Measurements from ENCODE around the gene SOX6.
"Not testable (repeated sequence)": the region's sequence is repeated elsewhere in the genome, so short reads cannot be mapped to it uniquely, and the experiment has no call there.

Gene SOX6

GRCh38 chr11:16151138-16151537 lies 205.2 kb downstream of the SOX6 start:
- TF ChIP-seq, protein P1, sequence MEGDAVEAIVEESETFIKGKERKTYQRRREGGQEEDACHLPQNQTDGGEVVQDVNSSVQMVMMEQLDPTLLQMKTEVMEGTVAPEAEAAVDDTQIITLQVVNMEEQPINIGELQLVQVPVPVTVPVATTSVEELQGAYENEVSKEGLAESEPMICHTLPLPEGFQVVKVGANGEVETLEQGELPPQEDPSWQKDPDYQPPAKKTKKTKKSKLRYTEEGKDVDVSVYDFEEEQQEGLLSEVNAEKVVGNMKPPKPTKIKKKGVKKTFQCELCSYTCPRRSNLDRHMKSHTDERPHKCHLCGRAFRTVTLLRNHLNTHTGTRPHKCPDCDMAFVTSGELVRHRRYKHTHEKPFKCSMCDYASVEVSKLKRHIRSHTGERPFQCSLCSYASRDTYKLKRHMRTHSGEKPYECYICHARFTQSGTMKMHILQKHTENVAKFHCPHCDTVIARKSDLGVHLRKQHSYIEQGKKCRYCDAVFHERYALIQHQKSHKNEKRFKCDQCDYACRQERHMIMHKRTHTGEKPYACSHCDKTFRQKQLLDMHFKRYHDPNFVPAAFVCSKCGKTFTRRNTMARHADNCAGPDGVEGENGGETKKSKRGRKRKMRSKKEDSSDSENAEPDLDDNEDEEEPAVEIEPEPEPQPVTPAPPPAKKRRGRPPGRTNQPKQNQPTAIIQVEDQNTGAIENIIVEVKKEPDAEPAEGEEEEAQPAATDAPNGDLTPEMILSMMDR (conservative IDR thresholded peaks at IDR 0.05; ENCODE audit: low read depth, low read length) = no peak
- no peak overlapping the region for H3K4me3 ChIP-seq (ENCODE audit: low read length)
- DNase-seq (ENCODE audit: low read depth) = no peak

- H3K4me3 ChIP-seq (ENCODE audit: low read length) = no peak overlapping the region
- DNase-seq (ENCODE audit: low read depth) = no peak
- TF ChIP-seq, protein P1 (conservative IDR thresholded peaks at IDR 0.05; ENCODE audit: low read depth, low read length) = no peak
Observed at GRCh38 chr11:16149476-16149875, 206.9 kb downstream of the SOX6 start.

DNA sequence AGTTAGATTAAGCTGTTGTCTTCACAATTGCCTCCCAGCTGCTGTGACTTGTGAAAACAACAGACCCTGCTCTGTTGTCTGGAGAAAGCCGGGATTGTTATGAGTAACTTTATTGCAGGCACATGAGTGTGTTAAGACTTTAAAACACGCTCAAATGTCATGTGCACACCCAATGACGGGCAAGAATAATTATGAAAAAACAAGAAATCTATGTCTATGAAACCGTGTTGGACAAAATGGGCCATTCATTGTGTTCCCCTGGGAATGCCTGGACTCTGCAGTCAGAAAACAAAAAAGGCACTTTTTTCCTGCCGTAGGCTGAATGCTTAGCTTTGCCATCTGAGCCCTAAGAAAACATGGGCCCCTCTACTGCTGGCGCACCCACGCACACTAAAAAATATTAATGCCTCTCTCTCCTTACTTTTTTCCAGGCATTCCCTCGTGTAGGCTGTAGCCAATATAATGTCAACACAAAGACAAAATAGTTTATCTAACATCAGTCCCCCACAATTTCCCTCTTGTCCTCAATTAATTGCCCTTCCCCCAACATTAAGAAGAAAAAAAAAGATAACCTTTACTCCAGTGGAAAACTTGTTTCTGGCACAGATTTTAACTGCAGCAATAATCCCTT lies 207.9 kb downstream of the SOX6 start:
- TF ChIP-seq, protein P1 (conservative IDR thresholded peaks at IDR 0.05; ENCODE audit: low read depth, low read length) = no peak
- H3K4me3 ChIP-seq (ENCODE audit: low read length) = peak overlapping the region; percentile 7
- DNase-seq (ENCODE audit: low read depth) = peak; percentile 59

GRCh38 chr11:16146980-16147379 lies 209.4 kb downstream of the SOX6 start:
- DNase-seq (ENCODE audit: low read depth); H3K4me3 ChIP-seq (ENCODE audit: low read length): not testable (repeated sequence)

DNA sequence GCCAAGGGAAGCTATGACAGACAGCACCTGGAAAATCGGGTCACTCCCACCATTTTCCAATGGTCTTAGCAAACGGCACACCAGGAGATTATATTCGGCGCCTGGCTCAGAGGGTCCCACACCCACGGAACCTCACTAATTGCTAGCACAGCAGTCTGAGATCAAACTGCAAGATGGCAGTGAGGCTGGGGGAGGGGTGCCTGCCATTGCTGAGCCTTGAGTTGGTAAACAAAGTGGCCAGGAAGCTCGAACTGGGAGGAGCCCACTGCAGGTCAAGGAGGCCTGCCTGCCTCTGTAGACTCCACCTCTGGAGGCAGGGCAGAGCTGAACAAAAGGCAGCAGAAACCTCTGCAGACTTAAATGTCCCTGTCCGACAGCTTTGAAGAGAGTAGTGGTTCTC lies 214.7 kb downstream of the SOX6 start:
- H3K4me3 ChIP-seq (ENCODE audit: low read length); DNase-seq (ENCODE audit: low read depth): not testable (repeated sequence)

DNA sequence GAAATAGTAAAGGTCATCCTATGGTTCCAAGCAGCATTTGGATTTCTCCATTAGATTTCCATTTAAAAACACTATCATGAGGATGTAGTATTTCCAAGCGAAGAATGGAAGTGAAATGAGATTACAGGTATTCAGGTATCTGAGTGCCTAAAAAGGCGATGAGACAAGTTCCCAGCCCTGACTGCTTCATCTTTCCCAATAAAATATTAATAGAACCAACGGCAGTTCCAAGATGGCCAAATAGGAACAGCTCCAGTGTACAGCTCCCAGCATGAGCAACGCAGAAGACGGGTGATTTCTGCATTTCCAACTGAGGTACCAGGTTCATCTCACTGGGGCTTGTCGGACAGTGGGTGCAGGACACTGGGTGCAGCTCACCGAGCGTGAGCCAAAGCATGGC lies 215.2 kb downstream of the SOX6 start:
- DNase-seq (ENCODE audit: low read depth) = not testable (repeated sequence)

DNA sequence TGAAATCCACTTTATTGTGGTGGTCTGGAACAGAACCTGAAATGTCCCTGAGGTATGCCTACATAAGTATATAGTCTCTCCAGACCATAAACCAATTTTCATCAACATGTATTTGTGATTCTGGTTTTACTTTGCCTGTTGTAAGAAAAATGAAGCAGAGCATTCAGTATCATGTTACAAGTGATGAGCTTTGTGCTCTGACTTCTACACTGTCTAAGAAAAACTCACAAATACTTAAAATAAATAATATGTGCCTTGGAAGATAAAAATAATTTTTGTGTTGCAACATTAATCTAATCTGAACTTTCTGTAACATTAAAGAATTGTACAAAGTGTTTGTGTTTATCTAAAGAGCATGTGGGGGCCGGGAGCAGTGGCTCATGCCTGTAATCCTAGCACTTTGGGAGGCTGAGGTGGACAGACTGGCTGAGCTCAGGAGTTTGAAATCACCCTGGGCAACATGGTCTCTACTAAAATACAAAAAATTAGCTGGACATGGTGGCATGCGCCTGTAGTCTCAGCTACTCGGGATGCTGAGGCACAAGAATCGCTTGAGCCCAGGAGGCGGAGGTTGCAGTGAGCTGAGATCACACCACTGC lies 219.5 kb downstream of the SOX6 start:
- DNase-seq (ENCODE audit: low read depth) = no peak
- TF ChIP-seq, protein P1 (conservative IDR thresholded peaks at IDR 0.05; ENCODE audit: low read depth, low read length) = no peak
- H3K4me3 ChIP-seq (ENCODE audit: low read length) = no peak overlapping the region

More for the DNA sequence above, 215.2 kb downstream of the SOX6 start:
- not testable (repeated sequence) for H3K4me3 ChIP-seq (ENCODE audit: low read length)

DNA sequence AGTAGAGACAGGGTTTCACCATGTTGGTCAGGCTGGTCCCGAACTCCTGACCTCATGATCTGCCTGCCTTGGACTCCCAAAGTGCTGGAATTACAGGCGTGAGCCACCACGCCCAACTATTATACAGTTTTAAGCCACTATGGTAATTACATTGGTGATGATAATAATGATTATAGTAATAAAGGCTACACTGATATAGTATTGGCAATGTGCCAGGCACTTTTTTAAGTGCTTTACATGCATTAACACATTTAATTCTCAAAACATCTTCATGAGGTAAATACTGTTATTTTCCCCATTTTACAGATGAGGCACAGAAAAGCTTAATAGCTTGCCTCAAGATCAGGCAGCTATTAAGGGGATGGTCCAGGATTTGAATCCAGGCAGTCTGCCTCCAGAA lies 222.5 kb downstream of the SOX6 start:
- no peak for DNase-seq (ENCODE audit: low read depth)
- TF ChIP-seq, protein P1 (conservative IDR thresholded peaks at IDR 0.05; ENCODE audit: low read depth, low read length) = no peak
- no peak overlapping the region for H3K4me3 ChIP-seq (ENCODE audit: low read length)

DNA sequence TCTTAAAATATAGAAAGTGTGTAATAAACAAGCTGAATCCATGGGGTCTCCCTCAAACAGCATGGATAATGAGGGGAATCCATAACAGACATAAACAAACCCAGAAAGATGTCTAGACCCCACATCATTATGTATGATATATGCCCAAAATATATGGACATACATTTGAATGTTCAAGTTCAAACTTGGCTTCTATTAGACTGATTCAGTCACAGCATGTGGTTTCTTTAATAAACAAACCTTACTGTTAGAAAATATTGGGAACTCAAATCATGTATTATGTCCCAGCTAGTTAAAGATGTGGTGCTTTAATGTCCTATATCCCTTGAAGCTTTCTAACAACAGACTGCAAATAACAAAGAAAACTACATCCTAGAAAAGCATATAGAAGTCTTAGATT lies 228.6 kb downstream of the SOX6 start:
- no peak for DNase-seq (ENCODE audit: low read depth)
- TF ChIP-seq, protein P1 (conservative IDR thresholded peaks at IDR 0.05; ENCODE audit: low read depth, low read length) = no peak
- no peak overlapping the region for H3K4me3 ChIP-seq (ENCODE audit: low read length)
